Esophagus muscularis mucosa (tissue), 4 donors: Measurements from ENCODE around the gene MREG.

Experiments used
- EP300 ChIP-seq: sonication (generic); formaldehyde crosslinking; IDR thresholded peaks from one replicate; pipeline ENCODE4 v1.6.1; 2017; ENCODE audit warnings: antibody characterized with exemption
- POLR2A ChIP-seq: fragments of 450-650 bp; IDR thresholded peaks from one replicate; pipeline ENCODE4 v1.6.1; 2017; ENCODE audit warnings: antibody characterized with exemption, moderate library complexity, mild to moderate bottlenecking, low read depth
- POLR2AphosphoS5 ChIP-seq, 2 donors: sonication (generic); formaldehyde crosslinking; IDR thresholded peaks; one replicate each; pipeline ENCODE4 v1.6.1; 2017; ENCODE audit warnings: antibody characterized with exemption in 2 of 2
- TF ChIP-seq, protein P1 (sequence below), 3 experiments: fragments of 200-600 bp in 2 of 3; fragments of 450-650 bp in 1 of 3; sonication (generic) in 2 of 3; IDR thresholded peaks; one replicate each; pipeline ENCODE4 v1.5.1; 2017 to 2019; ENCODE audit warnings: antibody characterized with exemption in 3 of 3, mild to moderate bottlenecking in 2 of 3, moderate library complexity in 1 of 3

DNA sequence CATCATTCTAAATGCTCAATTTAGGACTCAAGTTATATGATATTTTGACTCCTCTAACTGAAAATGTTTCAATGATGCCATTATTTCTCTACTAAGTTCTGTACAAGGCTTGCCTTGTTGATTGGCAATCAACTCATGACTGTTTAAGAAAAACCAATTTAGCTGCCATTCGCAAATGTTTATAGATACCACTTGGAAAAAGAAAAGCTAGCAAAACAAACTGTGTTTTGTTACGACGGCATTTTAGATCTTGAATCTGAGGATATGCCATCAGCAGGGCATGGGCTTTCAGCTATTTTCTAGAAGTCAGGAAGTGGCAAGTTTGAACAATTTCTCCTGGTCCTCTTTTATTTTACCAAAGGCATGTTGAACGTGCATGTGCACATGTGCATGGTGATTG, 65.3 kb downstream of the MREG start:
- TF ChIP-seq POLR2AphosphoS5 (IDR thresholded peaks at IDR 0.05) (no peak), EP300 (no peak), POLR2A (no peak)
- TF ChIP-seq, protein P1, sequence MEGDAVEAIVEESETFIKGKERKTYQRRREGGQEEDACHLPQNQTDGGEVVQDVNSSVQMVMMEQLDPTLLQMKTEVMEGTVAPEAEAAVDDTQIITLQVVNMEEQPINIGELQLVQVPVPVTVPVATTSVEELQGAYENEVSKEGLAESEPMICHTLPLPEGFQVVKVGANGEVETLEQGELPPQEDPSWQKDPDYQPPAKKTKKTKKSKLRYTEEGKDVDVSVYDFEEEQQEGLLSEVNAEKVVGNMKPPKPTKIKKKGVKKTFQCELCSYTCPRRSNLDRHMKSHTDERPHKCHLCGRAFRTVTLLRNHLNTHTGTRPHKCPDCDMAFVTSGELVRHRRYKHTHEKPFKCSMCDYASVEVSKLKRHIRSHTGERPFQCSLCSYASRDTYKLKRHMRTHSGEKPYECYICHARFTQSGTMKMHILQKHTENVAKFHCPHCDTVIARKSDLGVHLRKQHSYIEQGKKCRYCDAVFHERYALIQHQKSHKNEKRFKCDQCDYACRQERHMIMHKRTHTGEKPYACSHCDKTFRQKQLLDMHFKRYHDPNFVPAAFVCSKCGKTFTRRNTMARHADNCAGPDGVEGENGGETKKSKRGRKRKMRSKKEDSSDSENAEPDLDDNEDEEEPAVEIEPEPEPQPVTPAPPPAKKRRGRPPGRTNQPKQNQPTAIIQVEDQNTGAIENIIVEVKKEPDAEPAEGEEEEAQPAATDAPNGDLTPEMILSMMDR (IDR thresholded peaks at IDR 0.05): no peak
